HG02884 (cell line): ENCODE results near the gene DIS3L2.
"Not testable (repeated sequence)": the region's sequence is repeated elsewhere in the genome, so short reads cannot be mapped to it uniquely, and the experiment has no call there.

ENCODE experiments used
- ATAC-seq: cut with Tn5 transposase; IDR thresholded peaks from one replicate; pipeline ENCODE4 v1.9.1; 2021; ENCODE audit warnings: mild to moderate bottlenecking, moderate library complexity; ENCODE audit not compliant: unreplicated experiment

The DIS3L2 gene

DNA sequence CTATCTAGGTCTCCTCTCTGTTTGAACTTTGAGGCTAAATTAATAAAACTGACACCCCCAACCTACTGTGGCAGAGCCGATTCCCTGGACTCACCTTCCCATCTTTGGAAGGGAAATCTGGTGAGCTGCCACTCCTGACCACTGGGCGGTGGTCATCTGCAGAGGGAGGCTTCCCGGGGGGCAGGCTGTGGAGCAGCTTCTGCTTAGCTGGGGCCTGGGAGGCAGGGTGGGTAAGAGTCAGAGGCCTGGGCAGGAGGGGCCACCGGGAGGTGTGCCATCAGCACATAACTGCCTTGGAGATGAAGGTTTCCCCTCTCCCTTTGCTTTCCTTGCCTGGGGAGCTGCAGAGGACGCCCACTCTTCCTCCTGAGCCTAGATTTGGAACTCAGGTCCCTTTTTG lies 33.0 kb upstream of the DIS3L2 start:
- ATAC-seq: no peak

GRCh38 chr2:231928901-231929725 lies 32.4 kb upstream of the DIS3L2 start:
- no peak for ATAC-seq

- ATAC-seq: no peak
Measured at GRCh38 chr2:231929961-231930592, 31.4 kb upstream of the DIS3L2 start.

GRCh38 chr2:231930593-231931281 lies 30.8 kb upstream of the DIS3L2 start:
- ATAC-seq: no peak

- no peak for ATAC-seq
Measured at GRCh38 chr2:231931481-231931915, 30.0 kb upstream of the DIS3L2 start.

DNA sequence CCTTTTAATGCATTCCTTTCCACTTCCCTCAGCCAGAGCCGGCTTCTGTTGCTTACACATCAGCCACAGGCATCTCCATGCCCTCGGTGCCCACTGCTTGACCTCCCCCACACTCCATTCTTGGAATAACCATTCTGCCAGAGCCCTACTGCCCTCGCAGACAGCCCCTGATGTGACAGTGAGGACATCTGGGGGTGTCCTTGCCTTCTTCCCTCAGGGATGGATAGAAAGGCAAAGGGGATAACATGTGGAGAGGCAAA lies 28.9 kb upstream of the DIS3L2 start:
- ATAC-seq: no peak

- ATAC-seq: no peak
Measured at GRCh38 chr2:231932985-231933915, 28.3 kb upstream of the DIS3L2 start.

- ATAC-seq: no peak
Measured at GRCh38 chr2:231933916-231934401, 27.6 kb upstream of the DIS3L2 start.

- ATAC-seq: no peak
Measured at GRCh38 chr2:231934441-231935206, 26.9 kb upstream of the DIS3L2 start.

DNA sequence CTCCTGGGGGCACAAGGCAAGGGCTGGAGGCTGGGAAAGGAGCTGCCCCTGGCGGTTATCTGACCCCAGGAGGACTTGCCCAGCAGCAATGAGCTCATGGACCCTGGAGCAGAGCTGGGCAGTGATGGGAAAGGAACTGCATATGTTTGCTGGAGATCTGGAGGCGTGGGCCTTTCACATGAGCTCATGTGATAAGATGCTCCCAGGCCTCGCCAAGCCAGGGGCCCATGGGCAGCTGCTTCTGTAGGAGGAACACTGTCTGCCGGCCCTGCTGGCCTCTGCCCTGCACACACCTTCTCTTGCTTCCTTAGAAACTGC lies 26.3 kb upstream of the DIS3L2 start:
- ATAC-seq: no peak

DNA sequence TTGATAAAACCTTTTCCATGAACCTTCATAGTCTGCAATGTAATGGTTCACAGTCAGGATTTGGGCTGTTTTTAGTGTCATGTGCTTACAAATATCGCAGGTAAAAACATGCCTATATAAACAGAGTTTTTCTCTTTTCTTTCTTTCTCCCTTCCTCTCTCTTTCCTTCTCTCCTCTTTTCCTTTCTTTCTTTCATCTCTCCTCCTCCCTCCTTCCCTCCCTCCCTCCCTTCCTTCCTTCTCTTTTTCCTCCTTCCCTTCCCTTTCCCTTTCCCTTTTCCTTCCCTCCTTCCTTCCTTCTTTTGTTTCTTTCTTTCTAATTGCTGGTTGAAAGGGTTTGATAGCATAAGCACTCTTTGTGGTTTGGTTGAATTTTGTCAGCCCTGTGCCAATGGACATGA lies 25.7 kb upstream of the DIS3L2 start:
- ATAC-seq: no peak

- ATAC-seq: no peak
Measured at GRCh38 chr2:231936491-231936890, 25.0 kb upstream of the DIS3L2 start.

DNA sequence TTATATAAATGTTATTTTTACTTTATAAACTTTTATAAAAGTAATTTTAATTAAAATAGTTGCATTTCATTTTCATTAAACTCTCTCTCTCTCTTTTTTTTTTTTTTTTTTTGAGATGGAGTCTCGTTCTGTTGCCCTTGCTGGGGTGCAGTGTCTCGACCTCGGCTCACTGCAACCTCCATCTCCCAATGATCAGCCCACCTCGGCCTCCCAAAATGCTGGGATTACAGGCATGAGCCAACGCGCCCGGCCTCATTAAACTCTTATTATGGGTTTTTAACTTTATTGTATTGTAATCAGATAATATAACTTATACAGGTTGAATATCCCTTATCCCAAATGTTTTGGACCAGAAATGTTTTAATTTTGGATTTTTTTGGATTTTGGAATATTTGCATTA lies 24.5 kb upstream of the DIS3L2 start:
- no peak for ATAC-seq

- no peak for ATAC-seq
Measured at GRCh38 chr2:231939022-231939421, 22.5 kb upstream of the DIS3L2 start.

DNA sequence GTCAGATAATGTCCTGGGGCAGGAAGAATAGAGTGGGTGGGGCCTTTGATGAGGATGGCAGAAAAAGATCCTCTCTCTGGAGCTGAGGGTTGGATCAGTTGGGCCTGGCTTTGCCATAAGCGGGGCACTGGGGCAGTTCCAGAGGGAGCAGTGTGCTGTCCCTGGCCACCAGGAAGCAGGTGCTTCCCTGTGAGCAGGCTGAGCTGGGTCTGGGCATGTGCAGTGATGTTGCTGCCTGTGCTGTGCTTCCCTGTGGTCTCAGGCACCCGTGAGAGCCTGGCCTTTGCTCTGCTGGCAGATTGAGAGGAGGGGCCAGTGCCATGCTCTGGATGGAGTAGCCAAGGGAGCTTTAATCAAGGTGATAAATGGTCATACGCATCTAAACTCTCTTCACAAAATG lies 20.7 kb upstream of the DIS3L2 start:
- ATAC-seq: no peak

DNA sequence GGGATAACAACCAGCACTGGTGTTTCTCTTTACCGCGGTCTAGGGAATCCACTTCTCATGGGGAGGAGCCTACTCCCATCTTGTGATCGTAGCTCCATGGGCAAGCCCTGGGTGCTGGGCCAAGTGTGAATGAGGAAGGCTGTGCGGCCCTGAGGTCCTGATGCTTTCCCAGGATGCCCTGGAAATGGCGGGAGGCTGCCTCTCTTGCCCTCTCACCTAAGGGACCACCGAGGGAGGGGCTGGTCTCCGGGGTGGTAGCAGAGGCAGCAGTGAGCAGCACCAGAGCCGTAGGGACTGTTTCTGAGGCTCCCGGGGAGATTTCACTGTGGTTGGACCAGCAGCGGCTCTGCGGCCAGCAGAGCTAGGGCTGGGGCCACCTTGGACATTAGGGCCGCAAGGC lies 19.8 kb upstream of the DIS3L2 start:
- ATAC-seq: no peak

- ATAC-seq: no peak
Measured at GRCh38 chr2:231942180-231942579, 19.3 kb upstream of the DIS3L2 start.

- no peak for ATAC-seq
Measured at GRCh38 chr2:231946241-231946814, 15.2 kb upstream of the DIS3L2 start.

DNA sequence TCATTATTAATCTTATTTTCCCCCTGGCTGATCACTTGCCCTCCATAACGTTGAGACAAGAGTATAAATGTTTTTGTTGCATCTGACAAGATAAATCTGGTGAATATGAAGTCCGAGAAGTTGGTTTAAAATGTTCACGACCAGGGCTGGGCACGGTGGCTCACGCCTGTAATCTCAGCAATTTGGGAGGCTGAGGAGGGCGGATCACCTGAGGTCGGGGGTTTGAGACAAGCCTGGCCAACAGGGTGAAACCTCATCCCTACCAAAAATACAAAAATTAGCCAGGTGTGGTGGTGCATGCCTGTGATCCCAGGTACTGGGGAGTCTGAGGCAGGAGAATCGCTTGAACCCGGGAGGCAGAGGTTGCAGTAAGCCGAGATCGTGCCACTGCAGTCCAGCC lies 14.4 kb upstream of the DIS3L2 start:
- ATAC-seq: not testable (repeated sequence)

DNA sequence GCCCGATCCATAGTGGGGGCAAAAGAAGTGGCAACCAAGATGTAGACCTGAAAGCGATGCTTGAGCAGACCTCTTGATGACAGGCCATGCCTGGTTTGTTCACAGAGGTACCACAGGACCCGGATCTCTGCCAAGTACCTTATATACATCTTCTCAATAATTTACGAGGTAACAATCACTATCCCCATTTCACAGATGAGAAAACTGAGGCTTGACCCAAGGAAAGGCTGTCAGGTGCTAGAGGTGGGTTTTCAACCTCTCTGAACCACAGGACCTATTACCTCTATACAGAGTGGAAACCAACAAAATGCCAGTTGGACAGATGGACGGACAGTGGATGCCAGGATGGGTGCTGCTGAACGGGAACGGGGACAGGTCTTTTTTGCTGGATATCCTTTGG lies 13.8 kb upstream of the DIS3L2 start:
- no peak for ATAC-seq
